CD4-positive, alpha-beta memory T cell (primary cell): ENCODE data around the gene ARMCX1. TPM values are rescaled to one million over a fixed set of nuclear protein-coding genes. Genes with fewer than 3 reads are reported as not detected.
"Not testable (repeated sequence)": the region's sequence is repeated elsewhere in the genome, so short reads cannot be mapped to it uniquely, and the experiment has no call there.

ENCODE experiments used
- CTCF ChIA-PET: fragments of 350-600 bp; sonication (Branson Sonifier 250); formaldehyde crosslinking; loops from one replicate; lab custom pipeline; 2021; ENCODE audit warnings: inconsistent platforms; ENCODE audit not compliant: partially characterized antibody; lab: Charles Lee
- POLR2A ChIA-PET: fragments of 350-600 bp; sonication (Branson Sonifier 250); formaldehyde crosslinking; loops from one replicate; lab custom pipeline; 2021; ENCODE audit not compliant: partially characterized antibody; lab: Charles Lee
- DNase-seq, 5 donors: peaks; one replicate each; pipeline versions ENCODE4 v3.0.0 to v3.0.0-alpha.2; 2020 to 2022; ENCODE audit warnings: mixed read lengths in 1 of 5
- H3K27ac ChIP-seq: one replicate; pipeline ENCODE4 v1.7.0; 2013; ENCODE audit warnings: low read depth, low read length
- H3K27me3 ChIP-seq: 2 replicates; pipeline ENCODE4 v1.7.0; 2013; ENCODE audit warnings: mild to moderate bottlenecking, low read length, moderate library complexity; ENCODE audit not compliant: insufficient read depth
- H3K36me3 ChIP-seq: 2 replicates; pipeline ENCODE4 v1.7.0; 2013; ENCODE audit warnings: mild to moderate bottlenecking, low read length, moderate library complexity; ENCODE audit not compliant: insufficient read depth
- H3K4me1 ChIP-seq: 2 replicates; pipeline ENCODE4 v1.7.0; 2013; ENCODE audit warnings: mild to moderate bottlenecking, low read length, moderate library complexity; ENCODE audit not compliant: insufficient read depth
- H3K4me3 ChIP-seq, 2 donors: one replicate each; pipeline ENCODE4 v1.7.0; 2013; ENCODE audit warnings: low read length in 2 of 2, mild to moderate bottlenecking in 1 of 2
- H3K9me3 ChIP-seq, 2 donors: one replicate each; pipeline ENCODE4 v1.7.0; 2013; ENCODE audit warnings: low read length in 2 of 2, control low read depth in 1 of 2; ENCODE audit not compliant: control insufficient read depth in 1 of 2
- H3K27ac Mint-ChIP-seq, 7 donors: one replicate each; pipeline ENCODE4 v1.8.0; 2020 to 2021; ENCODE audit warnings: mixed read lengths in 7 of 7, mild to moderate bottlenecking in 6 of 7, inconsistent platforms in 3 of 7, moderate library complexity in 3 of 7
- H3K27me3 Mint-ChIP-seq, 2 donors: one replicate each; pipeline ENCODE4 v1.8.0; 2020 to 2021; ENCODE audit warnings: mixed read lengths in 2 of 2
- H3K36me3 Mint-ChIP-seq, 2 donors: one replicate each; pipeline ENCODE4 v1.8.0; 2020 to 2021; ENCODE audit warnings: mixed read lengths in 2 of 2, inconsistent platforms in 1 of 2, mild to moderate bottlenecking in 1 of 2
- H3K4me1 Mint-ChIP-seq, 4 donors: one replicate each; pipeline ENCODE4 v1.8.0; 2020 to 2021; ENCODE audit warnings: mixed read lengths in 4 of 4, mild to moderate bottlenecking in 1 of 4
- H3K4me3 Mint-ChIP-seq, 8 donors: one replicate each; pipeline ENCODE4 v1.8.0; 2020 to 2021; ENCODE audit warnings: mixed read lengths in 8 of 8, mild to moderate bottlenecking in 7 of 8, moderate library complexity in 6 of 8, inconsistent platforms in 3 of 8
- H3K9me3 Mint-ChIP-seq, 8 donors: one replicate each; pipeline ENCODE4 v1.8.0; 2020 to 2021; ENCODE audit warnings: mixed read lengths in 8 of 8, mild to moderate bottlenecking in 5 of 8, inconsistent platforms in 3 of 8, moderate library complexity in 1 of 8
- intact Hi-C: fragments of 100-400 bp; cut with micrococcal nuclease; formaldehyde crosslinking; loops from one replicate; pipeline ENCODE4 v1.15.1; 2023
- polyA plus RNA-seq, 2 donors: library from polyadenylated mRNA; unstranded; fragments of 300-500 nt; fragmentation: Illumina TruSeq; gene quantifications; one replicate each; pipeline ENCODE4 v1.2.3, GENCODE V29; 2021
- total RNA-seq, 2 experiments: library from RNA; stranded (reverse); gene quantifications; one replicate each; pipeline ENCODE4 v1.2.3, GENCODE V29; 2021

ARMCX1 gene
- total and polyA plus RNA-seq, 4 experiments from 2014 or later: 0.32 to 0.44 (median 0.39) TPM; not detected in 1

DNA sequence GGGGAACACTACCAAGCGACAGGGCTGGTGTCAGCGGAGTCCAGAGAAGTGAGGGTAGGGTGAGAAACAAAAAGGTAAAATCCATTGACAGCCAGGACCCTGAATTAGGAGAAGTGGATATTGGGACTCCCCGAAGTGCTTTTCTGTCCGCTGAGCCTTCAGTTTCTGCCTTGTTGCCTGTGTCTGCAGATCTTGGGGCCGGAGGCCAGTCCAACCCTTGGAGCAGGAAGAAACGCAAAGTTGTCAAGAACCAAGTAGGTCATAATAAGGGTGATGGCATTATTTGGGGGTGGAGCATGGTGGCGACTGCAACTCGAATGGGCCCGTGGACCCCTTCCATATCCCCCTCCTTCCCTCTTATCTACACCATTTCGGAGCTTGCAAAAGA lies 1.0 kb downstream of the ARMCX1 start:
- no peak overlapping the region for H3K27ac ChIP-seq
- Mint-ChIP-seq H3K27me3 (peaks cover 3 to 16% of the 10 kb centered on the region in 2 donors), H3K36me3 (no peaks in the 10 kb centered on the region), H3K4me1 (peaks cover 3 to 17% (median 7%) of the 10 kb centered on the region in 4 donors), H3K4me3 (peak overlapping the region in 5 of 8 donors; percentile 45 to 80 (median 63)), H3K27ac (no peak overlapping the region), H3K9me3 (no peaks in the 10 kb centered on the region)
- no peaks in the 10 kb centered on the region for H3K4me1 ChIP-seq
- no peaks in the 10 kb centered on the region for H3K36me3 ChIP-seq
- no peak for DNase-seq
- CTCF ChIA-PET: no interaction called here
- POLR2A ChIA-PET: no interaction called here
- H3K9me3 ChIP-seq: no peaks in the 10 kb centered on the region
- intact Hi-C loops: no loop called here
- H3K4me3 ChIP-seq: no peak overlapping the region
- no peaks in the 10 kb centered on the region for H3K27me3 ChIP-seq

DNA sequence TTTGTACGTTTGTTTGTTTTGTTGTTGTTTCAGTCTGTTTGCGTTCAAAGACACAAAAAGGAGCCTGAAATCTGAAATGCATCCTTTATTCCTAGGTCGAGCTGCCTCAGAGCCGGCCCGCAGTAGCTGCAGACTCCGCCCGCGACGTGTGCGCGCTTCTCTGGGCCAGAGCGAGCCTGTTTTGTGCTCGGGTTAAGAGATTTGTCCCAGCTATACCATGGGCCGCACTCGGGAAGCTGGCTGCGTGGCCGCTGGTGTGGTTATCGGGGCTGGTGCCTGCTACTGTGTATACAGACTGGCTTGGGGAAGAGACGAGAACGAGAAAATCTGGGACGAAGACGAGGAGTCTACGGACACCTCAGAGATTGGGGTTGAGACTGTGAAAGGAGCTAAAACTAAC lies 2.4 kb downstream of the ARMCX1 start:
- H3K27me3 Mint-ChIP-seq: peaks cover 3 to 16% of the 10 kb centered on the region in 2 donors
- CTCF ChIA-PET: no interaction called here
- H3K4me3 Mint-ChIP-seq: no peak overlapping the region

DNA sequence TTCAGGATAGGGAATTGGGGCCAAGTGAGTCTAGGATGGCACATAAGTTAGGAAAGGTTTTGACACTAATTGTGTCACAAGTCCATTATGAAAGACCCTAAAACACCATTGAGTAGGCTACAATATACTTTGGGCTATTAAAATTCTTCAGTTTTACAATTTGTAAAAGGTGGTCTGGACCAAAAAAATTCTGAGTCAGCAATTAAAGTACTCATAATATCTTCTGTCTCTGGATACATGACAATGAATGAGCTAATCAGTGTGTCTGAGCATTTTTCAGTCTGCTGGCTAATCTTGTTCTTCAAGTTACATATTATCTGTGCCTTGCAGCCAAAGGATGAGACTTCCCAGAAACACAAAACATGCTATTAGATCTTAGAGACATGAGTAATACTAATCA lies 14.3 kb downstream of the ARMCX1 start:
- ChIA-PET POLR2A (no interaction called here), CTCF (no interaction called here)
- Mint-ChIP-seq H3K4me1 (no peaks in the 10 kb centered on the region), H3K9me3 (peaks cover 0 to 6% (median 0%) of the 10 kb centered on the region in 8 donors), H3K36me3 (no peaks in the 10 kb centered on the region), H3K27ac (no peak overlapping the region), H3K27me3 (peaks cover 2 to 3% of the 10 kb centered on the region in 2 donors), H3K4me3 (no peak overlapping the region)
- Histone ChIP-seq H3K27ac (no peak overlapping the region), H3K9me3 (no peaks in the 10 kb centered on the region), H3K27me3 (no peaks in the 10 kb centered on the region), H3K4me1 (no peaks in the 10 kb centered on the region), H3K4me3 (no peak overlapping the region), H3K36me3 (no peaks in the 10 kb centered on the region)
- no peak for DNase-seq
- intact Hi-C loops: no loop called here

More for the DNA sequence above, 2.4 kb downstream of the ARMCX1 start:
- H3K36me3 ChIP-seq: no peaks in the 10 kb centered on the region
- intact Hi-C loops: no loop called here
- peaks cover 3 to 17% (median 7%) of the 10 kb centered on the region in 4 donors for H3K4me1 Mint-ChIP-seq
- no peak overlapping the region for H3K4me3 ChIP-seq
- POLR2A ChIA-PET: no interaction called here
- no peak overlapping the region for H3K27ac ChIP-seq
- H3K9me3 Mint-ChIP-seq: peaks cover 0 to 1% (median 0%) of the 10 kb centered on the region in 8 donors
- no peaks in the 10 kb centered on the region for H3K4me1 ChIP-seq
- no peaks in the 10 kb centered on the region for H3K36me3 Mint-ChIP-seq
- no peak for DNase-seq
- H3K27ac Mint-ChIP-seq: no peak overlapping the region
- H3K9me3 ChIP-seq: no peaks in the 10 kb centered on the region
- H3K27me3 ChIP-seq: no peaks in the 10 kb centered on the region

DNA sequence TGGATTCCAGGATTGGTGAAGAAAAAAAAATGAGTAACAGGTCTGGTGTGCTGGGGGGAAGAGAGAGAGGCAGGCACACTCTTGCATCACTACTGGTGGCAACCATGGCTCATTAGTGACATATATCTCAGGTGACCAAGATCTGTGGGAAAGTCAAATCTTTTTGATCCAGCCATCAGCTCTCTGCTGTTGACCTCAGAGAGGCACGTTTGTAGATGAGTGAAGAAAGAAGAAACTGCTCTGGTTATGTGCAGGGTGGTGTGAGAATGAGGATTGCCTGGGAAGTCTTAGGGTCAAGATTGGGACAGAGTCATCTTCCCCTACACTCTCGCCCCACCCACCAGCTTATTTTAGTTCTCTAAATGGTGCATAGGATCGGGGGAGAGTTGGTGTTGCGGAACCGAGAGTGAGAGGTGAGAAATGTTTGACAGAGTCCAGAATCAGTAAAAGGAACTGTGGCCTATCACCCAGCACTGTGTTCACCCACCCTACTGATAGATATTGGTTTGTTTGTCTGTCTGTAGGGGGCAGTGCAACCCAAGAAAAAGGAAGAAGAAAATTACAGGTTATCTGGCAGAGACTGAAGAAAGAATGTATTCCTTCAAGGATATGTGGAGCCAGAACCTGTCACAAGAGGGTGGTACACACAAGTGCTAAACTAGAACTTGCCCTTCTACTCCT lies 45.5 kb downstream of the ARMCX1 start:
- ChIA-PET CTCF (interaction anchor here (0.7 to 3.8 kb wide), 5 partner anchors 10 to 179 kb away, joined by 3 to 19 read pairs (median 3); no protein-coding TSS in a partner anchor), POLR2A (no interaction called here)
- no peak overlapping the region for H3K4me3 ChIP-seq
- H3K27me3 ChIP-seq: no peaks in the 10 kb centered on the region
- no peaks in the 10 kb centered on the region for H3K9me3 ChIP-seq
- H3K36me3 ChIP-seq: no peaks in the 10 kb centered on the region
- Mint-ChIP-seq H3K4me3 (no peak overlapping the region), H3K36me3 (no peaks in the 10 kb centered on the region), H3K9me3 (no peaks in the 10 kb centered on the region), H3K4me1 (no peaks in the 10 kb centered on the region), H3K27me3 (peaks cover 0 to 9% of the 10 kb centered on the region in 2 donors), H3K27ac (no peak overlapping the region)
- H3K4me1 ChIP-seq: no peaks in the 10 kb centered on the region
- intact Hi-C loops: loop anchor here (5.0 to 10.0 kb wide), 6 partner anchors 161 to 1269 kb away; no protein-coding TSS in a partner anchor
- DNase-seq: peak; percentile 42 to 62 (median 56)
- no peak overlapping the region for H3K27ac ChIP-seq

DNA sequence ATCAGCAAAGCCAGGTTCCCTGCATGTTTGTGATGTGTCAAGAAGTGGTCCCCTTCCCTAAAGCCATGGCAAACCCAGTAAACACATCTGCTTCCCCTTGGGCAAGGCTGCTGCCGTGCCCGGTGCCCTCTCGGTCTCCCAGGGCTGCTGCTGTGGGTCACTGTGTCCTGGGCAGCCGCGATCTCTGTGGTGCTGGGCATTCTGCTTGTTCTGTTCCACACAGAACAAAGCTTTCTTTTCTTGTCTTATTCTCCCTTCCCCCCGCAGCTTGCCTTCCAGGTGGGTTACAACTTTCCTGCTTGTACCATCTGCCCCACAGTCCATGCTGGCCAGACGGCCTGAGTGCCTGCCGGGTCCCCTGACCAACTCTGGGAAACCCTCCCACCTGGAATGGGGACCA lies 49.2 kb downstream of the ARMCX1 start:
- H3K27ac Mint-ChIP-seq, H3K27ac ChIP-seq, H3K4me1 Mint-ChIP-seq, H3K27me3 ChIP-seq, H3K27me3 Mint-ChIP-seq, H3K36me3 Mint-ChIP-seq, H3K9me3 ChIP-seq, H3K4me1 ChIP-seq, H3K36me3 ChIP-seq, H3K4me3 Mint-ChIP-seq, H3K9me3 Mint-ChIP-seq, POLR2A ChIA-PET, DNase-seq, CTCF ChIA-PET, H3K4me3 ChIP-seq: not testable (repeated sequence)
- intact Hi-C loops: loop anchor here (5.0 to 10.0 kb wide), 6 partner anchors 158 to 1265 kb away; no protein-coding TSS in a partner anchor

DNA sequence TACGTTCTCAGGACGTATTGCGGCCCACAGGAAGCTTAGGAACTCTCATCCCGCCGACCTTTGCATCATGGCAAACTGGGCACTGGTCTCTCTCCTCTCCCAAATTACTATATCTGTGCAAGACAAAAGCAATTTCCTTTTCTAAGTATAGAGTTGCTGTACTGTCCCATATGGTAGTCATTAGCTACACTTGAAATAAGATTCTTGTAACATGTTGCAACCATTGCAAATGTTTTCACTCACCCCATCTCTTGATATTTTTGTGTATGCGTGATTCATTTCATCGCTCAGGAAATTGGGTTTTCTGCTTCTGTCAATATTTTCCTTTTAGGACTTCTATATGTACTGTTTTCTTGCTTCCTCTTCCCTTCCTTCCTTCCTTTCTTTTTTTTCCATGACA lies 51.7 kb downstream of the ARMCX1 start:
- ChIA-PET CTCF (no interaction called here), POLR2A (no interaction called here)
- Mint-ChIP-seq H3K36me3 (no peaks in the 10 kb centered on the region), H3K4me1 (no peaks in the 10 kb centered on the region), H3K4me3 (no peak overlapping the region), H3K27me3 (no peaks in the 10 kb centered on the region), H3K27ac (no peak overlapping the region), H3K9me3 (peaks cover 0 to 2% (median 0%) of the 10 kb centered on the region in 8 donors)
- H3K36me3 ChIP-seq: no peaks in the 10 kb centered on the region
- no peaks in the 10 kb centered on the region for H3K4me1 ChIP-seq
- H3K9me3 ChIP-seq: no peaks in the 10 kb centered on the region
- H3K4me3 ChIP-seq: no peak overlapping the region
- intact Hi-C loops: no loop called here
- H3K27me3 ChIP-seq: no peaks in the 10 kb centered on the region
- no peak for DNase-seq
- no peak overlapping the region for H3K27ac ChIP-seq
